ENCODE data around the gene MAGI1.

Gene MAGI1

GRCh38 chr3:66014056-66014455 is 24.7 kb downstream of the MAGI1 start:
- no peak for DNase-seq (ENCODE audit: low spot score)

- DNase-seq (ENCODE audit: low spot score), result no peak
Measured at GRCh38 chr3:66012711-66013110, 26.0 kb downstream of the MAGI1 start.

GRCh38 chr3:66010739-66011655 is 27.7 kb downstream of the MAGI1 start:
- DNase-seq (ENCODE audit: low spot score), result no peak

GRCh38 chr3:66010348-66010738 is 28.4 kb downstream of the MAGI1 start:
- no peak for DNase-seq (ENCODE audit: low spot score)

- no peak for DNase-seq (ENCODE audit: low spot score)
Measured at GRCh38 chr3:66004244-66004643, 34.5 kb downstream of the MAGI1 start.

- DNase-seq (ENCODE audit: low spot score), result no peak
Measured at GRCh38 chr3:66001626-66002025, 37.1 kb downstream of the MAGI1 start.

- DNase-seq (ENCODE audit: low spot score), result no peak
Measured at GRCh38 chr3:66000506-66000905, 38.2 kb downstream of the MAGI1 start.

GRCh38 chr3:65999606-66000005 is 39.1 kb downstream of the MAGI1 start:
- no peak for DNase-seq (ENCODE audit: low spot score)

GRCh38 chr3:65996589-65996988 is 42.1 kb downstream of the MAGI1 start:
- DNase-seq (ENCODE audit: low spot score), result no peak

- no peak for DNase-seq (ENCODE audit: low spot score)
Measured at GRCh38 chr3:65995515-65995914, 43.2 kb downstream of the MAGI1 start.

GRCh38 chr3:65995030-65995429 is 43.7 kb downstream of the MAGI1 start:
- no peak for DNase-seq (ENCODE audit: low spot score)

- DNase-seq (ENCODE audit: low spot score), result no peak
Measured at GRCh38 chr3:65993134-65993900, 45.4 kb downstream of the MAGI1 start.

- no peak for DNase-seq (ENCODE audit: low spot score)
Measured at GRCh38 chr3:65992106-65992505, 46.6 kb downstream of the MAGI1 start.

- DNase-seq (ENCODE audit: low spot score), result no peak
Measured at GRCh38 chr3:65988411-65989180, 50.1 kb downstream of the MAGI1 start.

GRCh38 chr3:65986285-65986684 is 52.4 kb downstream of the MAGI1 start:
- no peak for DNase-seq (ENCODE audit: low spot score)

- DNase-seq (ENCODE audit: low spot score), result no peak
Measured at GRCh38 chr3:65984975-65985374, 53.7 kb downstream of the MAGI1 start.

- DNase-seq (ENCODE audit: low spot score), result no peak
Measured at GRCh38 chr3:65983100-65983499, 55.6 kb downstream of the MAGI1 start.

GRCh38 chr3:65979731-65980130 is 59.0 kb downstream of the MAGI1 start:
- no peak for DNase-seq (ENCODE audit: low spot score)

GRCh38 chr3:65979162-65979561 is 59.6 kb downstream of the MAGI1 start:
- peak; percentile 19 for DNase-seq (ENCODE audit: low spot score)

- no peak for DNase-seq (ENCODE audit: low spot score)
Measured at GRCh38 chr3:65978116-65978515, 60.6 kb downstream of the MAGI1 start.

- no peak for DNase-seq (ENCODE audit: low spot score)
Measured at GRCh38 chr3:65975032-65975431, 63.7 kb downstream of the MAGI1 start.

GRCh38 chr3:65974509-65974908 is 64.2 kb downstream of the MAGI1 start:
- DNase-seq (ENCODE audit: low spot score), result no peak

All from Ammon's horn (tissue), 1 donor.